Measurements from ENCODE around the gene RNF148.

The RNF148 gene

GRCh38 chr7:122709930-122710646 is 7.4 kb upstream of the RNF148 start:
- H3K79me2 ChIP-seq (ENCODE audit: insufficient read depth, low read length) = no peaks in the 10 kb centered on the region
- H3K9me2 ChIP-seq (replicated peaks; ENCODE audit: low read depth, low read length) = no peaks in the 10 kb centered on the region
- H3K4me1 ChIP-seq (ENCODE audit: insufficient read depth, low read length, poor library complexity, severe bottlenecking) = no peaks in the 10 kb centered on the region
- no peak overlapping the region for H3K4me2 ChIP-seq (ENCODE audit: low read depth, low read length, poor library complexity, severe bottlenecking)
- H3K9ac ChIP-seq (ENCODE audit: low read depth, low read length, poor library complexity, severe bottlenecking) = no peak overlapping the region
- no peak overlapping the region for H2AFZ ChIP-seq (ENCODE audit: low read length)
- no peaks in the 10 kb centered on the region for H4K20me1 ChIP-seq (ENCODE audit: insufficient read depth, low read length, poor library complexity, severe bottlenecking)
- TF ChIP-seq EZH2phosphoT487 (IDR thresholded peaks at IDR 0.05; ENCODE audit: borderline replicate concordance) = no peak
- TF ChIP-seq, protein P1, sequence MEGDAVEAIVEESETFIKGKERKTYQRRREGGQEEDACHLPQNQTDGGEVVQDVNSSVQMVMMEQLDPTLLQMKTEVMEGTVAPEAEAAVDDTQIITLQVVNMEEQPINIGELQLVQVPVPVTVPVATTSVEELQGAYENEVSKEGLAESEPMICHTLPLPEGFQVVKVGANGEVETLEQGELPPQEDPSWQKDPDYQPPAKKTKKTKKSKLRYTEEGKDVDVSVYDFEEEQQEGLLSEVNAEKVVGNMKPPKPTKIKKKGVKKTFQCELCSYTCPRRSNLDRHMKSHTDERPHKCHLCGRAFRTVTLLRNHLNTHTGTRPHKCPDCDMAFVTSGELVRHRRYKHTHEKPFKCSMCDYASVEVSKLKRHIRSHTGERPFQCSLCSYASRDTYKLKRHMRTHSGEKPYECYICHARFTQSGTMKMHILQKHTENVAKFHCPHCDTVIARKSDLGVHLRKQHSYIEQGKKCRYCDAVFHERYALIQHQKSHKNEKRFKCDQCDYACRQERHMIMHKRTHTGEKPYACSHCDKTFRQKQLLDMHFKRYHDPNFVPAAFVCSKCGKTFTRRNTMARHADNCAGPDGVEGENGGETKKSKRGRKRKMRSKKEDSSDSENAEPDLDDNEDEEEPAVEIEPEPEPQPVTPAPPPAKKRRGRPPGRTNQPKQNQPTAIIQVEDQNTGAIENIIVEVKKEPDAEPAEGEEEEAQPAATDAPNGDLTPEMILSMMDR (conservative IDR thresholded peaks at IDR 0.05; ENCODE audit: low read length) = no peak
- H3K27me3 ChIP-seq (ENCODE audit: insufficient read depth, low read length, poor library complexity, severe bottlenecking) = no peaks in the 10 kb centered on the region
- no peak overlapping the region for H3K4me3 ChIP-seq (ENCODE audit: low read length, poor library complexity, severe bottlenecking)
- no peaks in the 10 kb centered on the region for H3K36me3 ChIP-seq (ENCODE audit: insufficient read depth, low read length)
- no peaks in the 10 kb centered on the region for H3F3A ChIP-seq (ENCODE audit: low read depth)
- no peaks in the 10 kb centered on the region for H3K9me3 ChIP-seq (ENCODE audit: insufficient read depth, low read depth, low read length)

DNA sequence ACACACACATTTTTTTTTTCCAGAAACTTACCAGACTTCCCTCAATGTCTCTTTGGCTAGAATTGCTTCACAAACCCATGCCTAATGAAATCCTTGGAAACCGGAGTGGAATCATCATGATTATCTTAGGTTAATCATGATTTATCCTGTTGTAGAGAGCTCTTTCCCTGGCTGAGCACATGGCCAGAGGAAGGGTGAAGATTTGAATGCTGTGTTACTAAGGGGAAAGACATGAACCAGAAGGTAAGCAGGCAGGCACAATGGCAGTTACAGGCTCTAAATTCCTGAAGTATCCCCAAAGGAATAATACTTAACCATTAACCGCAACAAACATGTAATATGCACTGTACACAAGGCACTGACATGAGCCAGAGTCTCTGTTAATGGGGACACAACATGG is 4.1 kb upstream of the RNF148 start:
- H3K79me2 ChIP-seq (ENCODE audit: insufficient read depth, low read length) = no peaks in the 10 kb centered on the region
- no peak overlapping the region for H3K4me3 ChIP-seq (ENCODE audit: low read length, poor library complexity, severe bottlenecking)
- no peaks in the 10 kb centered on the region for H3K9me2 ChIP-seq (replicated peaks; ENCODE audit: low read depth, low read length)
- no peak for TF ChIP-seq EZH2phosphoT487 (IDR thresholded peaks at IDR 0.05; ENCODE audit: borderline replicate concordance)
- TF ChIP-seq, protein P1 (conservative IDR thresholded peaks at IDR 0.05; ENCODE audit: low read length) = no peak
- no peaks in the 10 kb centered on the region for H3K9me3 ChIP-seq (ENCODE audit: insufficient read depth, low read depth, low read length)
- no peaks in the 10 kb centered on the region for H3K4me1 ChIP-seq (ENCODE audit: insufficient read depth, low read length, poor library complexity, severe bottlenecking)
- no peaks in the 10 kb centered on the region for H4K20me1 ChIP-seq (ENCODE audit: insufficient read depth, low read length, poor library complexity, severe bottlenecking)
- no peaks in the 10 kb centered on the region for H3K36me3 ChIP-seq (ENCODE audit: insufficient read depth, low read length)
- no peaks in the 10 kb centered on the region for H3K27me3 ChIP-seq (ENCODE audit: insufficient read depth, low read length, poor library complexity, severe bottlenecking)
- no peak overlapping the region for H2AFZ ChIP-seq (ENCODE audit: low read length)
- H3K4me2 ChIP-seq (ENCODE audit: low read depth, low read length, poor library complexity, severe bottlenecking) = no peak overlapping the region
- H3F3A ChIP-seq (ENCODE audit: low read depth) = no peaks in the 10 kb centered on the region
- no peak overlapping the region for H3K9ac ChIP-seq (ENCODE audit: low read depth, low read length, poor library complexity, severe bottlenecking)

- H2AFZ ChIP-seq (ENCODE audit: low read length) = no peak within 1 kb of the TSS
- H4K20me1 ChIP-seq (ENCODE audit: insufficient read depth, low read length, poor library complexity, severe bottlenecking) = no peaks in the 10 kb centered on the region
- H3K4me3 ChIP-seq (ENCODE audit: low read length, poor library complexity, severe bottlenecking) = no peak within 1 kb of the TSS
- no peak within 1 kb of the TSS for H3K4me2 ChIP-seq (ENCODE audit: low read depth, low read length, poor library complexity, severe bottlenecking)
- H3K4me1 ChIP-seq (ENCODE audit: insufficient read depth, low read length, poor library complexity, severe bottlenecking) = no peaks in the 10 kb centered on the region
- H3K9ac ChIP-seq (ENCODE audit: low read depth, low read length, poor library complexity, severe bottlenecking) = no peak within 1 kb of the TSS
- H3K27me3 ChIP-seq (ENCODE audit: insufficient read depth, low read length, poor library complexity, severe bottlenecking) = no peaks in the 10 kb centered on the region
- H3K79me2 ChIP-seq (ENCODE audit: insufficient read depth, low read length) = no peaks in the 10 kb centered on the region
- no peaks in the 10 kb centered on the region for H3K9me3 ChIP-seq (ENCODE audit: insufficient read depth, low read depth, low read length)
- TF ChIP-seq, protein P1 (conservative IDR thresholded peaks at IDR 0.05; ENCODE audit: low read length) = no peak
- TF ChIP-seq EZH2phosphoT487 (IDR thresholded peaks at IDR 0.05; ENCODE audit: borderline replicate concordance) = no peak
- no peaks in the 10 kb centered on the region for H3K36me3 ChIP-seq (ENCODE audit: insufficient read depth, low read length)
- no peaks in the 10 kb centered on the region for H3F3A ChIP-seq (ENCODE audit: low read depth)
- H3K9me2 ChIP-seq (replicated peaks; ENCODE audit: low read depth, low read length) = no peaks in the 10 kb centered on the region
Measured at GRCh38 chr7:122699017-122699416, 3.7 kb downstream of the RNF148 start, which contains the start of gene RNF133. RNF133 (minus strand) TSS chr7:122699117; CDS start chr7:122698918, 199 bp downstream.

All from Loucy (cell line).